NCI-H2029 (cell line): Measurements from ENCODE around the gene COL1A2.

ENCODE experiments used
- DNase-seq: peaks from one replicate; lab custom pipeline; 2025; lab: John Stamatoyannopoulos, UW

Gene COL1A2

GRCh38 chr7:94410413-94411187, 15.9 kb downstream of the COL1A2 start:
- DNase-seq, result no peak

GRCh38 chr7:94411188-94411466, 16.4 kb downstream of the COL1A2 start:
- DNase-seq, result no peak

GRCh38 chr7:94412762-94413322, 18.1 kb downstream of the COL1A2 start:
- DNase-seq, result no peak

- no peak for DNase-seq
Measured at GRCh38 chr7:94414481-94414880, 19.8 kb downstream of the COL1A2 start.

- DNase-seq, result no peak
Measured at GRCh38 chr7:94414980-94415379, 20.3 kb downstream of the COL1A2 start.

- no peak for DNase-seq
Measured at GRCh38 chr7:94417306-94417705, 22.6 kb downstream of the COL1A2 start.

GRCh38 chr7:94417901-94418300, 23.2 kb downstream of the COL1A2 start:
- DNase-seq, result no peak

GRCh38 chr7:94418851-94419250, 24.2 kb downstream of the COL1A2 start:
- no peak for DNase-seq

- DNase-seq, result no peak
Measured at GRCh38 chr7:94420328-94420727, 25.6 kb downstream of the COL1A2 start.

- DNase-seq, result no peak
Measured at GRCh38 chr7:94421681-94422080, 27.0 kb downstream of the COL1A2 start.

GRCh38 chr7:94422136-94422535, 27.4 kb downstream of the COL1A2 start:
- no peak for DNase-seq

GRCh38 chr7:94422827-94423460, 28.2 kb downstream of the COL1A2 start:
- no peak for DNase-seq

GRCh38 chr7:94423863-94424735, 29.4 kb downstream of the COL1A2 start:
- DNase-seq, result no peak

- DNase-seq, result no peak
Measured at GRCh38 chr7:94425546-94425945, 30.9 kb downstream of the COL1A2 start.

- DNase-seq, result no peak
Measured at GRCh38 chr7:94426980-94427875, 32.5 kb downstream of the COL1A2 start.

GRCh38 chr7:94429153-94429552, 34.5 kb downstream of the COL1A2 start:
- DNase-seq, result no peak

- DNase-seq, result no peak
Measured at GRCh38 chr7:94431176-94431575, 36.5 kb downstream of the COL1A2 start.

GRCh38 chr7:94431619-94432280, 37.1 kb downstream of the COL1A2 start:
- DNase-seq, result no peak

- DNase-seq, result no peak
Measured at GRCh38 chr7:94432281-94432670, 37.6 kb downstream of the COL1A2 start.

GRCh38 chr7:94432817-94433216, 38.1 kb downstream of the COL1A2 start:
- DNase-seq, result no peak

- no peak for DNase-seq
Measured at GRCh38 chr7:94433224-94433623, 38.5 kb downstream of the COL1A2 start.
